Activated naive CD4-positive, alpha-beta T cell treated with anti-CD3 and anti-CD28 coated beads, Interleukin-2, amount 50 U/mL, for 24 hours (primary cell): ENCODE results near the gene ORMDL1.

Experiments used
- H3K27ac Mint-ChIP-seq: one replicate; pipeline ENCODE4 v1.8.0; 2021; ENCODE audit warnings: mild to moderate bottlenecking, mixed read lengths
- H3K27me3 Mint-ChIP-seq: one replicate; pipeline ENCODE4 v1.8.0; 2021; ENCODE audit warnings: mixed read lengths
- H3K36me3 Mint-ChIP-seq: one replicate; pipeline ENCODE4 v1.8.0; 2021; ENCODE audit warnings: mixed read lengths
- H3K4me1 Mint-ChIP-seq: one replicate; pipeline ENCODE4 v1.8.0; 2021; ENCODE audit warnings: mixed read lengths
- H3K4me3 Mint-ChIP-seq: one replicate; pipeline ENCODE4 v1.8.0; 2021; ENCODE audit warnings: mild to moderate bottlenecking, mixed read lengths
- H3K9me3 Mint-ChIP-seq: one replicate; pipeline ENCODE4 v1.8.0; 2021; ENCODE audit warnings: mixed read lengths

ORMDL1 gene

GRCh38 chr2:189726849-189727248 lies 57.3 kb downstream of the ORMDL1 start:
- Mint-ChIP-seq H3K4me1 (no peaks in the 10 kb centered on the region), H3K27me3 (no peaks in the 10 kb centered on the region), H3K4me3 (no peak overlapping the region), H3K27ac (no peak overlapping the region), H3K9me3 (no peaks in the 10 kb centered on the region), H3K36me3 (peaks cover 3% of the 10 kb centered on the region)

GRCh38 chr2:189726271-189726670 lies 57.9 kb downstream of the ORMDL1 start:
- Mint-ChIP-seq H3K4me1 (no peaks in the 10 kb centered on the region), H3K4me3 (no peak overlapping the region), H3K9me3 (no peaks in the 10 kb centered on the region), H3K27ac (no peak overlapping the region), H3K36me3 (peaks cover 3% of the 10 kb centered on the region), H3K27me3 (no peaks in the 10 kb centered on the region)

- Mint-ChIP-seq H3K9me3 (no peaks in the 10 kb centered on the region), H3K36me3 (peaks cover 3% of the 10 kb centered on the region), H3K27me3 (no peaks in the 10 kb centered on the region), H3K4me3 (no peak overlapping the region), H3K27ac (no peak overlapping the region), H3K4me1 (no peaks in the 10 kb centered on the region)
These were observed 60.9 kb downstream of the ORMDL1 start for GRCh38 chr2:189723192-189723591.
